NCI-H82 treated with DMSO at 0.1 percent for 48 hours (cell line): Measurements from ENCODE around the gene TECPR1.
"Not testable (repeated sequence)": the region's sequence is repeated elsewhere in the genome, so short reads cannot be mapped to it uniquely, and the experiment has no call there.

Source experiments
- DNase-seq: peaks from one replicate; lab custom pipeline; 2025; ENCODE audit not compliant: unreplicated experiment; lab: John Stamatoyannopoulos, UW

TECPR1 gene

GRCh38 chr7:98230746-98231471 is 21.1 kb downstream of the TECPR1 start:
- no peak for DNase-seq

- no peak for DNase-seq
Observed at GRCh38 chr7:98229991-98230745, 21.9 kb downstream of the TECPR1 start.

DNA sequence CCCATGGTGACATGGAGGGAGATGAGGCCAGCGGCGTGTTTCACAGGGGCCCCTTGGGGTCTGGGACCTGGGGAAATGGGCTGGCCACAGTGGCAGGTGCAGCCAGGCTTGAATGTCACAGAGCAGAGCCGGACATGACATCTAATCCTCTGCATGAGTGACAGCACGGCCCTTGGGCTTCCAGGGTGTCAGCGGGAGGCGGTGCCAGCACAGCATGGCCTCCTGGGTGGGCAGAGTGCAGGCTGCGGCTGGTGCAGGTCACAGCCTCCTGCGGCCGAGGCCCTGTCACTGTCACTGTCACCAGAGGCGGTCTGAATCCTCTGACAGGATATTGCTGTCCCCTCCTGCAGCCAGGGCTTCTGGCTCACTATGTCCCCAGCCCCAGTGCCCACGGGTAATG is 22.6 kb downstream of the TECPR1 start:
- no peak for DNase-seq

GRCh38 chr7:98228801-98229200 is 23.2 kb downstream of the TECPR1 start:
- DNase-seq = no peak

GRCh38 chr7:98227939-98228338 is 24.1 kb downstream of the TECPR1 start:
- no peak for DNase-seq

- no peak for DNase-seq
Observed at GRCh38 chr7:98225913-98226614, 26.0 kb downstream of the TECPR1 start.

DNA sequence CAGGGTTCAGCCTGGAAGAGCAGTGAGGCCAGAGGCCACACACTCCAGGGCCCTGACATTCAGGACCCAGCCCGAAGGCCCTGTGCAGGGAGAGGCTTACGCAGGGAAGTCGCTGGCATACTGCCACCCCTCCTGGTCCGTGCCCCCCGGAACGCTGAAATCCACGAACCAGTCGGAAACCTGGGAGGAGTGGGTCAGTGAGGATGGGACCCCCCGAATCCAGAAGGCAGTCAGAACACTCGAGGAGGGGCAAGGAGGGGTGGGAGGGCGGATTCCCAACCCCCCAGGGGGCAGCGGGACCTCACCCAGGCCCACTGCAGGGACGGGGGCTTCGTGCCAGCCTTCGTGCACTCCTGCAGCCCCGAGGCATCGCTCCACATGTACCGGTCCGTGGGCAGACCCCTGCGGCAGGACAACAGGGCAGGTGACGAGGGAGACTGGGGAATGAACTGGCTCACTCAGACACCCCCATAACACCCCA is 27.3 kb downstream of the TECPR1 start:
- DNase-seq = no peak

- DNase-seq = no peak
Observed at GRCh38 chr7:98223898-98224700, 27.9 kb downstream of the TECPR1 start.

DNA sequence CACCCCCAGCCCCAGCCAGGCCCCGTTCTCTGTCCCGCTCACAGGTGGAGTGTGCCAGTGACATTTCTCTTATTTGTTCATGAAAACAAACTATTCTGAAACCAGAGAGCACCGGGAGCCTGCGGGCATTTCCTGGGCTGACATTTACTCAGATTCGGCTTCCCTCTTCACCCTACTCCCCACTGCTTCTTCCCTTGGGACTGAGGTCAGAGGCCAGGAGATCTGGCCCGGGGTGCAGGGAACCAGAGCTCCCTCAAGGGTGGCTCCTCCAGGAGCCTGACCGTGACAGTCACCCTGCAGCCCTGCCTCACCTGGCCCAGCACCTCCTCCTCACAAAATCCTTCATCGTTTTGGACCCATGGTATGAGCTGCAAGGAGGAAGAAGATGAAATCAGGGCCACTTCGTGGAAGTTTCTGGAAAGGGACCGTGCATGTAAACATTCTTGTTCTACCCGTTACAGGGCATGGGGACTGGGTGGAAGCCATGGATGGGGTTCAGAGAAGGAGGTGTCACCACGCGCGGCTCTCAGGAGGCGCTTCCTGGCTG is 28.6 kb downstream of the TECPR1 start:
- no peak for DNase-seq

- no peak for DNase-seq
Observed at GRCh38 chr7:98222533-98223195, 29.4 kb downstream of the TECPR1 start.

DNA sequence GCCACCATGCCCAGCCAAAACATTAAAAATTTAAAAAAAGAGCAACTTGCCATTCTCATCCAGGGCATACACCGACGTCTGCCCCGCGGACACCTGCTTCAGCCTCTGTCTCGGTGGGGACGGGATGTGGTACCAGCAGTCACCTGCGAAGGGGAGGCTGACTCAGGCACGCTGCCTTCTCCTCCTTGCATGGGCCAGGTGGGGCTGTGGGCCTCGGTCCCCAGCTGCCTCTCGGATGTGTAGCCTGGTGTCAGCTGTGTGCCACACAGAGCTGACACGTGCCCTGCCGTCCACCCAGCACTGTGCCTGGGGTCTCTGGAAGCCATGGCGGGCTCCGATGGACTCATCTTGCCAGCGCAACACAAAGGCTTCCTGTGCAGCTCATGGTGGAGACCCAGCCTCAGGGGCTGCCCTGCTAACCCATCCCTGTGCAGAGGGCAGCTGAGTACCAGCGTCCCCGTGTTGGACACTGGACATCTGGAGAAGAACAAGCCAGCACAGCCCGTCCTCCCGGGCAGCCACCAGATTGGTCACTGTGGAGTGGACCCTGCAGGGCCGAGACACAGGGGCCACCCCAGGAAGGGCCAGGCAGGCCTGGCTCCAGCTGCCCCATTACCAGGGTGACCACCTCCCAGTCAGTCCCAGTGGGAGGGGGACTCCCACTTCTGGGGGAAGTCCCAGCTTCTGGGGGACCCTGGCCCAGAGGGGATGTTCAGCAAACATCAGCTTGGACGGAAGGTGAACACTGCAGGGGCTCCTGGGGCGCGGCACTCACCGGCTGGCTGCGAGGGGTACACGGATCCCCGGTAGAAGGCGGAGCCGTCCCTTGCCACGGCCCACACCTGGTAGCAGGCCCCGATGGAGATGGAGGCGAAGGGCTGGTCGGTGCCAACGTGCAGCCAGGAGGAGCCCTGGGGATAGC is 30.2 kb downstream of the TECPR1 start:
- DNase-seq = no peak

DNA sequence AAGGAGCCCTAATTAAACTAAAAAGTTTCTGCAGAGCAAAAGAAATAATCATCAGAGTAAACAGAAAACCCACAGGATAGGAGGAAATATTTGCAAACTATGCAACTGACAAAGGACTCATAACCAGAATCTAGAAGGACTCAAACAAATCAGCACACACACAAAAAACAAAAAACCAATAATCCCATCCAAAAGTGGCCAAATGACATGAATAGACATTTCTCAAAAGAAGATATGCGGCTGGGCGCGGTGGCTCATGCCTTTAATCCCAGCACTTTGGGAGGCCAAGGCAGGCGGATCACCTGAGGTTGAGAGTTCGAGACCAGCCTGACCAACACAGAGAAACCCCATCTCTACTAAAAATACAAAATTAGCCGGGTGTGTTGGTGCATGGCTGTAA is 32.6 kb downstream of the TECPR1 start:
- DNase-seq = not testable (repeated sequence)

GRCh38 chr7:98217623-98218582 is 34.1 kb downstream of the TECPR1 start:
- DNase-seq = no peak

DNA sequence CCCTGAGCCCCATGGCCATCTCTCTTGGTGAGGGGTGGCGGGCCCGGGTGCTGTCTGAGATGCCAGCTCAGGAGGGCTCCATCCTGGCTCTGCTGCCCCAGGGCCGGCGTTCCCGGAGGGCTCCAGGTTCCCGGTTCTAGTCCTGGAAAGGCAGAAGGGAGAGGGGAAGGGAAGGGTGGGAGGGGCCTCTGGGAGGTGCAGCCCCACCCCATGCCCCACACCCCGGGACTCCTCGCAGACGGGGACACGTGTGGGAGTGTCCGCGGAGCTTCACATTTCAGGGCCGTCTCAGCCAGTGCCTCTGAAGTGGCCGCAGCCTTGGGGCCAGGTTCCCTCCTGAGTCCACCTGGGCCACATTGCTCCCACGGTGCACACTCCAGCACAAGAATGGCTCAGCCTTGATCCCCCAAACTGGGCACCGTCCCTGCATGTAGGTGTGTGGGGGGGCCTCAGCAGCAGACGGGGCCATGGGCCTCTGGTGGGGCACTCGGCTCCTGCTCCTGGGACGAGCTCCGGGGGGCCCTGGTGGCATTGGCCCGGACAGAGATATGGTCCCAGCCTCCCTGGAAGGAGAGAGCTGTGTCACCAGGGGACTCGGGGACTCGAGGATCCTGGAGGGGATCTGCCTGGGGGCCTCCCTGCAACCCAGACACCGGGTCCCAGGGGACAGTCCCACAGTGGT is 35.0 kb downstream of the TECPR1 start:
- no peak for DNase-seq

GRCh38 chr7:98215561-98216495 is 36.2 kb downstream of the TECPR1 start:
- no peak for DNase-seq

- no peak for DNase-seq
Observed at GRCh38 chr7:98214811-98215321, 37.2 kb downstream of the TECPR1 start.
